ENCODE data around the gene PLCG1.

DNA sequence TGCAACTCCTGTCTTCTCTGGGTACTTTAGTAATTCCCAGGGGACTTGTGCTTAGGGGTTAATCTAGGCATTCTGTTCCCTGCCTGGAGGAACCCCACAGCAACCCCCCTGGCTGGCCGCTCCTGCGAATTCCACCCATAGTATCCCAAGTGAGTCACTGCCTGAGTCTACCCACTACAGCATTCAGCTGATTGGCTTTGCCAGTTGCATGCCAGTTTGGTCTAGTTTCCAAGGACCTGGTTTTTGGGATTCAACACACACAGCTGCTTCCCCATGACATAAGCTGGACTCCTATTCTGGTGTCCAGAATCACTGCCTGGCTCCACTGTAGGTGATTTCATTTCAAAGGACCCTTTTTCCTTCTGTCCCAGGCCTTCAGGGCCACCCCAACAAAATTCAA is 40.3 kb downstream of the PLCG1 start:
- TF ChIP-seq, protein P1, sequence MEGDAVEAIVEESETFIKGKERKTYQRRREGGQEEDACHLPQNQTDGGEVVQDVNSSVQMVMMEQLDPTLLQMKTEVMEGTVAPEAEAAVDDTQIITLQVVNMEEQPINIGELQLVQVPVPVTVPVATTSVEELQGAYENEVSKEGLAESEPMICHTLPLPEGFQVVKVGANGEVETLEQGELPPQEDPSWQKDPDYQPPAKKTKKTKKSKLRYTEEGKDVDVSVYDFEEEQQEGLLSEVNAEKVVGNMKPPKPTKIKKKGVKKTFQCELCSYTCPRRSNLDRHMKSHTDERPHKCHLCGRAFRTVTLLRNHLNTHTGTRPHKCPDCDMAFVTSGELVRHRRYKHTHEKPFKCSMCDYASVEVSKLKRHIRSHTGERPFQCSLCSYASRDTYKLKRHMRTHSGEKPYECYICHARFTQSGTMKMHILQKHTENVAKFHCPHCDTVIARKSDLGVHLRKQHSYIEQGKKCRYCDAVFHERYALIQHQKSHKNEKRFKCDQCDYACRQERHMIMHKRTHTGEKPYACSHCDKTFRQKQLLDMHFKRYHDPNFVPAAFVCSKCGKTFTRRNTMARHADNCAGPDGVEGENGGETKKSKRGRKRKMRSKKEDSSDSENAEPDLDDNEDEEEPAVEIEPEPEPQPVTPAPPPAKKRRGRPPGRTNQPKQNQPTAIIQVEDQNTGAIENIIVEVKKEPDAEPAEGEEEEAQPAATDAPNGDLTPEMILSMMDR (IDR thresholded peaks at IDR 0.05): no peak
- TF ChIP-seq MAX (IDR thresholded peaks at IDR 0.05) (no peak), ELK1 (IDR thresholded peaks at IDR 0.05; ENCODE audit: low read depth, low read length) (no peak), EP300 (IDR thresholded peaks at IDR 0.05) (no peak), POLR2A (IDR thresholded peaks at IDR 0.05; ENCODE audit: low read length) (no peak), ZFP36 (IDR thresholded peaks at IDR 0.05; ENCODE audit: borderline replicate concordance, partially characterized antibody) (no peak), ESRRA (IDR thresholded peaks at IDR 0.05; ENCODE audit: borderline replicate concordance, low read length) (no peak), JUN (IDR thresholded peaks at IDR 0.05) (no peak), RAD21 (conservative IDR thresholded peaks at IDR 0.05 in 1 of 2, IDR thresholded peaks at IDR 0.05 in 1 of 2) (no peak), ZC3H11A (IDR thresholded peaks at IDR 0.05) (no peak), REST (IDR thresholded peaks at IDR 0.05) (no peak), RFX5 (IDR thresholded peaks at IDR 0.05) (no peak)
